ENCODE results near the gene SIGLEC8. TPM values are rescaled to one million over a fixed set of nuclear protein-coding genes. Genes with fewer than 3 reads are reported as not detected.

The SIGLEC8 gene
- total and polyA plus RNA-seq, 2 of the 8 experiments (the other 6 are each of a cell fraction or from before 2014, with no cell fraction given), result not detected

DNA sequence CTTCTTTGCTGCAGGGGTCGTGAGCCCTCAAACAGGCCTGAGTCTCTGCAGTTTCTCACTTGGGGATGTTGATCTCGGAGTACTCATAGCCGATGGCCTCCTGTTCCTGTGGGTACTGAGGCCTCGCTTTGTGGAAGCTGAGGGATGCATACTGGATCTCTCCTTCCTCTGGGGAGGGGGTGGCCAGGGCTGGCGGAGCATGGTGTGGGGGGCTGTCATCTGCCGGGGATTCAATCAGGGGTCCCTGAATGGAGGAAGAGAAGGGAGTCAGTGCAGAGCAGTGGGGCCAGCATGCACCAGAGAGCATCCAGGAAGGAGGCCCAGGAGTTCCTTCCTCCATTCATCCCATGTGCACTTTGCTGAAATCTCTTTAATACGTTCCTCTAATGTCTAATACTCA lies 33.3 kb upstream of the SIGLEC8 start:
- Histone ChIP-seq H3K27ac (ENCODE audit: low read depth, low read length) (no peak overlapping the region), H2AFZ (ENCODE audit: low read length) (no peak overlapping the region), H3K23ac (ENCODE audit: insufficient read length) (no peak overlapping the region), H3K79me2 (ENCODE audit: control insufficient read depth in 1 of 2, insufficient read depth in 2 of 2, low read length in 2 of 2) (no peaks in the 10 kb centered on the region), H3K56ac (replicated peaks; ENCODE audit: insufficient read length, low read depth, low read length) (no peak overlapping the region), H2BK5ac (ENCODE audit: low read depth, low read length) (no peak overlapping the region), H3K14ac (ENCODE audit: insufficient read length) (no peak overlapping the region), H2BK15ac (ENCODE audit: low read length) (no peak overlapping the region), H3K18ac (ENCODE audit: extremely low read depth, low read length) (no peak overlapping the region), H3K23me2 (ENCODE audit: low read depth, low read length) (peaks cover 5% of the 10 kb centered on the region; the same call in 1 of the 2 replicates), H4K91ac (replicated peaks; ENCODE audit: insufficient read length, low read length) (no peak overlapping the region), H4K8ac (ENCODE audit: extremely low read depth, insufficient read depth, low read length) (no peak overlapping the region), H3K4me2 (ENCODE audit: insufficient read depth in 1 of 2, low read depth in 2 of 2, low read length in 2 of 2) (no peak overlapping the region), H2BK20ac (ENCODE audit: low read length) (no peak overlapping the region), H3K9ac (replicated peaks in 1 of 4; ENCODE audit: extremely low read depth in 1 of 4, low read depth in 3 of 4, low read length in 3 of 4) (no peak overlapping the region), H4K20me1 (replicated peaks in 1 of 2; ENCODE audit: control insufficient read depth in 1 of 2, insufficient read depth in 2 of 2, low read length in 2 of 2) (no peaks in the 10 kb centered on the region), H3K4me3 (ENCODE audit: extremely low read depth in 1 of 4, insufficient read depth in 2 of 4, low read depth in 3 of 4, low read length in 4 of 4) (no peak overlapping the region), H3K9me3 (ENCODE audit: insufficient read depth in 2 of 2, low read depth in 1 of 2, low read length in 1 of 2) (peaks cover 45 to 60% of the 10 kb centered on the region in 2 experiments), H3K27me3 (replicated peaks in 1 of 4; ENCODE audit: control insufficient read depth in 3 of 4, extremely low read depth in 1 of 4, insufficient read depth in 3 of 4, low read length in 3 of 4) (no peaks in the 10 kb centered on the region; a peak in 1 of 7 replicates), H3K4me1 (replicated peaks in 1 of 4; ENCODE audit: control insufficient read depth in 3 of 4, insufficient read depth in 4 of 4, low read length in 3 of 4) (no peaks in the 10 kb centered on the region), H2BK12ac (ENCODE audit: low read depth, low read length) (no peak overlapping the region), H3K36me3 (ENCODE audit: control insufficient read depth in 2 of 4, insufficient read depth in 4 of 4, low read length in 3 of 4) (no peaks in the 10 kb centered on the region), H3K4ac (replicated peaks; ENCODE audit: insufficient read length, low read depth, low read length) (no peak overlapping the region), H4K5ac (ENCODE audit: insufficient read length, low read depth, low read length) (no peak overlapping the region), H3K79me1 (ENCODE audit: low read depth, low read length) (no peaks in the 10 kb centered on the region), H2BK120ac (replicated peaks; ENCODE audit: low read depth, low read length) (no peak overlapping the region), H2AK5ac (ENCODE audit: low read depth, low read length) (no peak overlapping the region)
- 82% methylated on average over 7 of the region's 7 CpGs; no CpG with 5 or more reads in 1 of the 2 experiments for WGBS, 2 experiments (ENCODE audit: extremely low coverage in 1 of 2, insufficient coverage in 1 of 2, insufficient read length in 1 of 2, insufficient replicate concordance in 2 of 2, low coverage in 1 of 2, low lambda C conversion rate in 2 of 2, missing lambda C conversion rate in 1 of 2)
- ChIA-PET POLR2A (ENCODE audit: partially characterized antibody) (no interaction called here), CTCF (ENCODE audit: partially characterized antibody) (no interaction called here)
- DNase-seq (ENCODE audit: low read depth in 1 of 2, low spot score in 2 of 2), result no peak
- no peak for FAIRE-seq
- TF ChIP-seq CBX5 (IDR thresholded peaks at IDR 0.05; ENCODE audit: low read depth, low read length) (no peak), SP1 (IDR thresholded peaks at IDR 0.05; ENCODE audit: low read depth, low read length) (no peak), CTCF (IDR thresholded peaks at IDR 0.05; ENCODE audit: control extremely low read depth in 1 of 3, insufficient read depth in 1 of 3, low read depth in 1 of 3, low read length in 3 of 3) (no peak), RNF2 (IDR thresholded peaks at IDR 0.05; ENCODE audit: borderline replicate concordance, low read depth, low read length, missing control alignments, poor library complexity, severe bottlenecking) (no peak), FOSL1 (IDR thresholded peaks at IDR 0.05; ENCODE audit: insufficient read depth, low read depth, low read length) (no peak), KDM4A (IDR thresholded peaks at IDR 0.05; ENCODE audit: low read depth, low read length, severe bottlenecking) (no peak), BRCA1 (IDR thresholded peaks at IDR 0.05; ENCODE audit: low read depth, low read length) (no peak), KDM5A (IDR thresholded peaks at IDR 0.05; ENCODE audit: low read length) (no peak), NRF1 (IDR thresholded peaks at IDR 0.05; ENCODE audit: low read depth, low read length) (no peak), TEAD4 (IDR thresholded peaks at IDR 0.05; ENCODE audit: low read depth, low read length) (no peak), SAP30 (IDR thresholded peaks at IDR 0.05; ENCODE audit: insufficient read depth, insufficient replicate concordance, low read length) (no peak), SP4 (IDR thresholded peaks at IDR 0.05; ENCODE audit: low read length) (no peak)

Data from H1 (cell line).